Measurements from ENCODE around the gene AKAP10.
A peak's percentile ranks its signal among the peaks of the same experiment; 100 is the strongest.
"Not testable (repeated sequence)": the region's sequence is repeated elsewhere in the genome, so short reads cannot be mapped to it uniquely, and the experiment has no call there.

AKAP10 gene

DNA sequence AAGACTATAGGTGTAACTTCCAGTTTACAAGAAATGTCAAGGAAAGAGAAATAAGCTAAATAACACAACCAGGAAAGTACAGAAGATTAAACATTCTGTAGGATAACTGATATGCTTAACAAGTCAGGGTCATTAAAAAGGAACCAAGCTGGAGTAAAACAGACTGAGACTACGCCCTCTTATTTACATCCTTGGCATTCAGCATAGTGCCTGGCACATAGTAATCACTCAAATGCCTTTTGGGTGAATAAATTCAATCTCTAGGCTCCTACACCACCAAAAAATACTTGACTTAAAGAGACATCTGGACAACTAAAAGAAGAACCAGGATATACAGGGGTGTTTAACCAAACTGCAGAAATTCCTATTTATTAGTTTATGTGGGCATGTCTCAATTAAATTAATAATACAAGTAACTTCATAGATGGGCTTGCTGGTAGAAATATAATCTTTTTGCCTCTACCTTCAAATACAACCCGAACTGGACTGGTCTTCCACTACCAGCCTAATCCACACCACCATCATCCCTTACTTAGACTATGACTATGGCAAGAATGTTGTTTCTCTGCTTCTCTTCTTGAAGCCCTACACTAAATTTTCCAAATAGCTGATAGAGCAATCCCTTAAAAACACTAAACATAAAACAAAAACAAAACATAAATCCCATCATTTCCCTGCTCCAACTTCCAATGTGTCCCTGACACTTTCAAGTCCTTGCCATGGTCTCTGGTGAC is 62.2 kb downstream of the AKAP10 start:
- DNase-seq = no peak

DNA sequence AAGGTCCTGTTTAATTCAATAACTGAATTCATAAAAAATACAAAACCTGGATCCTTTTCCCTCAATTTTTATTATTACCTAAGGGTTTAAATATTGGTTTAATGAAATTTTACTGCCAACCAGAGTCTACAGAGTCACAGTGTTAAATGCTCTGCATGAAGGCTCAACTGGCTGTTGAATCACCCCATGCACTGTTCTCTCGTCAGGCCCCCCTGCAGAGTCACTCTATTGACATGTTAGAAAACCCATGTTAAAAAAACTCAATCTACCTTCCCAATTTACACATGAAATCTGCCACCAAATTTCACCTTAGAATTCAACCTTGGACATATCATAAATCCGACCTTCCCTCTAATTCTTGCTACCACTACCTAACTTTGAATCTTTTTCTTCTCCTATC is 66.6 kb downstream of the AKAP10 start:
- no peak for DNase-seq

DNA sequence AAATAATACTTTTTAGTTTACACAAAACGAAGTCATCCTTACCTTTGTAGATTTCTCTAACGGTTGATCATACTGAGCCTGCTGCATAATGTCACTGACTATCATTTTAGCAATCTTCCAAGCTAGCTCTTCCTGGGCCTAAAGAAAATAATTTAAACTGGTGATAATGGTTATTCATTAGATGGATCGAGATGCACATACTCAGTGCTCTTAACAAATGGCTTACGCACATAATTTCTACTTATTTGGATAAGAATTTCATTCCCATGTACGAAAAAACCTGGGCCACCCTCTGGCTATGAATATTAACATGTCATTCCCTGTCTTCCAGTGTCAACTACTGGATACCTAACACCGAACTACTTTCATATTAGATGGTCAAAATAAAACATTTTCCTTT is 68.5 kb downstream of the AKAP10 start:
- DNase-seq = no peak

GRCh38 chr17:19905502-19905901 is 72.1 kb downstream of the AKAP10 start:
- no peak for DNase-seq

GRCh38 chr17:19904924-19905323 is 72.7 kb downstream of the AKAP10 start:
- no peak for DNase-seq

DNA sequence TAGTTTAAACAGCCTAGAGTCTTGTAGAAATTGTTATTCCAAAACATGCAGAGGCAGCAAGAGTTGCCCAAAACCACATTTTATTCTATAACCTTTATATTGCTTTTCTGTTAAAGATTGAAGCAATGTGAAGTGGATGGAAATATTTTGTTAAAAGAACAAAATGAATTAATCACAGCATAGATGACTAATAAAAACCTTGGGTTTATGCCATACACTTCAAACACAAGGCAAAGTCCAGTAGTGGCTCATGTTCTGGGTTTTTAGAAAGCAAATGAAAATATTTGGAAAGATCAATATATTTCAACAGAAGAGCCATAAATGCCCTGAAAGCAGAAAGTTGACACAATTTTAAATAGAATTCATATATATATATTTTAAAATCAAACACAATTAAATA is 73.2 kb downstream of the AKAP10 start:
- no peak for DNase-seq

DNA sequence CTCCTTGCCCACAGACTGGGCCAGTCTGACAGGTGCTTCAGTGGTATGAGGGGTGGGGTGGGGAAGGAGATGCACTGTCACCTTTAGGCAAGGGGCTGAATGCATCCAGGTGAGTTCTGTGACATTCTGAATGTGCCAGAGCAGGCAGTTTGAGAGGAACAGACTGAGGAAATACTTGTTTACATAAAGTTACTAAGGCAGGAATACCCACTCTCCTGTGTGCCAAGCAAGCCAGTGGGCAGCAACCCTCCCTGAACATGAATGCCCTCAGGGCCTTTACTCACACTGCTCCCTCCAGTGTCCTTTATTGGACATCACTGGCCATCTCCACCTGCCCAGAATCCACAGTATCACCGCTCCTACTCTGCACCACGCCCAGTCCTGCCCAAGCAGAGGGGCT is 76.8 kb downstream of the AKAP10 start:
- DNase-seq = no peak

DNA sequence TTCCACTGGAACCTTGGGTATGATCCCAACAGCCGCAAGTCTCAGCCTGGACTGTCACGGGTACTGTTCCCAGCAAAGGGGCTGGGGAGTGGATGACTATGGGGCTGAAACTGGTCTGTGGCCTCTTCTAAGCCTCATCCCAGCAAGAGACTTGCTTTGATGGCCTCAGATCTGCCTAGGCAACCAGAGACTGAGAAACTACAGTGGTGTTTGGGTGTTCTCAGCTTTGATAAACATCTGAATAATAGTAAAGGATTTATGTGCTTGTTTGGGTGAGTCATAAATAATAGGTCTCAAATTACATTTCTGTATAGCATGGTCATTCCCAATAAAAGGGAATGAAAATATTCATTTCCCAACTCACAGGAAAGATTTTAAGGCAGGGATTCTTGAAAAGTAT is 79.7 kb downstream of the AKAP10 start:
- no peak for DNase-seq

DNA sequence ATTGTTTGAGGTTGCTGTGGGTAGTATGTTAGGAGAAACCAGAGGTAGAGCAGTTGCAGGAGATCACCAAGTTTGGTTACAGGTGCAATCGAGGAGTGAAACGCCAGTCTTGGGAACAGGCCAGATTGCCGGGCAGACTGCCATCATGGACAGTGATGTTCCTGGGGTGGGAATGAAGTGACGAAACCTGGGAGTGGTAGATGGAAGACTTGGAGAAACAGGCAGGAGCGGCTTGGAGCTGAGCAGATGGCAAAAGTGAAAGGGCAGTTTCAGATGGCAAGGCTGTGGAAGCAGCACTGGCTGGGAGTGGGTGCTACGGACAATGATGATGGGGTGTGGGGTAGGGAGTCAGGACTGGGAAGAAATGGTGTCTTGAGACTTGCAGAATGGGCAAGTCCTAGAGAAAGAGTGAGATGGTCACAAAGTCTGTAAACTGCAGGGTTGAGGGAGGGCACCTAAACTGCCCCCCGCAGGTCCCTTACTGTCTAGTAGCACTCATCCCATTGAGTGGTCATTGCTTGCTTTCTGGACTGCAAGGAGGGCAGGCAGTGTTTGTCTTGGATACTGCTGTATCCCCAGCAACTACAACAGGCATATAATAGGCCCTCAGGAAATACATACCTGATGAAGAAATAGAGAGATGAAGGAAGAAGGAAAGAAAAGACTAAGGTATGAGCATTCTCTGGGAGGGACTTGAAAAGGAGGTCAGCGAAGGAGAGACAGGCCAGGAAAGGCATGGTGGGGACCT is 80.4 kb downstream of the AKAP10 start:
- no peak for DNase-seq

DNA sequence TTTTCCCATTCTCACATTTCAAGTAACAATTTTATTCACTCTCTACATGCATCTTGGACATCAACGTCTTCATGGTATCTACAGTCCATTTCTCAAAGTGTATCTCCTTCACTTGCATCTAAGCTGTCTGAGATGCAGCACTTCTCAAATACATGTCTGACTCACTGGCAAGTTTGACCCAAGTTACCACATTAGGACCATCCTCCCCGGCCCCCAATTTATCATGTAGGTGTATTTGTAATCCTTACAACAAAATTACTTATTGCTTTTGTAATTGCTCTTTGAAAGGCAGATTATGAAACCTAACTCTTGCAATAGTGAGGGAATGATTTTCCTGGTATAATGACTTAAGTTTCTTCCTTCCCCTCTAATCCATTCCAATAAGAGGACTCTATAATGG is 80.9 kb downstream of the AKAP10 start:
- no peak for DNase-seq

DNA sequence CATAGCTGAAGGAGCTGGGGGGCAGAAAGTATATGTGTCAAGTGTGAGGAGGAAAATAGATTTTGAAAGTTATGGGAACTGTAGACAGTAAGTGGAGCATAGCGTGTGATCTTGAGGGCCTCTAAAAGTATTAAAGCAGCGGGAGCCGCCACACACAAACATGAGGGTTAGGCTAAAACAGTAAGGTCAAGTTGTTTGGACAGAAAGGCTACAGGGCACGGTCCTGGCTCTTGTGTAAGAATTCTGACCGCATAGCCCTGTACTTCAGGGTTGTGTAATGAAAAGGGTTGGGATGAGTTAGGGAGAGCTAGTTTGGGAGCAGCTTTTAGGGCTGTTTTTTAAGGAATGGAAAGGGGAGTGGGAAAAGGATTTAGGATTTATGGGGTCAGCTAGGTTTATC is 87.1 kb downstream of the AKAP10 start:
- DNase-seq = not testable (repeated sequence)

DNA sequence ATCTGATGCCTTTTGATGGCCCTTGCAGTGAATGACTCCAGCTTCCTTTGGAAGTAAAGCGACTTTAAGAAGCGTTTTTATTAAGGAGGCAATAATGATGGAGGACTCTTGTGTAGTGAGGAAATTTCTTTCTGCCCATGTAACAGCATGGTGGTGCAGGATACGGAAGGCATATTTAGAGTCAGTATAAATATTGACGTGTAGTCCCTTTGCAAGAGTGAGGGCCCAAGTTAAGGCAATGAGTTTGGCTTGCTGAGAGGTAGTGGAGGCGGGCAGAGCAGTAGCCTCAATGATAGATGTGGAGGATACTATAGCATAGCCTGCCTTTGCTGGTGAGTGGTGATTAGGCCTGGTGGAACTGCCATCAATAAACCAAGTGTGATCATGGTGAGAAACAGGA is 87.6 kb downstream of the AKAP10 start:
- not testable (repeated sequence) for DNase-seq

GRCh38 chr17:19886116-19886515 is 91.5 kb downstream of the AKAP10 start:
- no peak for DNase-seq

DNA sequence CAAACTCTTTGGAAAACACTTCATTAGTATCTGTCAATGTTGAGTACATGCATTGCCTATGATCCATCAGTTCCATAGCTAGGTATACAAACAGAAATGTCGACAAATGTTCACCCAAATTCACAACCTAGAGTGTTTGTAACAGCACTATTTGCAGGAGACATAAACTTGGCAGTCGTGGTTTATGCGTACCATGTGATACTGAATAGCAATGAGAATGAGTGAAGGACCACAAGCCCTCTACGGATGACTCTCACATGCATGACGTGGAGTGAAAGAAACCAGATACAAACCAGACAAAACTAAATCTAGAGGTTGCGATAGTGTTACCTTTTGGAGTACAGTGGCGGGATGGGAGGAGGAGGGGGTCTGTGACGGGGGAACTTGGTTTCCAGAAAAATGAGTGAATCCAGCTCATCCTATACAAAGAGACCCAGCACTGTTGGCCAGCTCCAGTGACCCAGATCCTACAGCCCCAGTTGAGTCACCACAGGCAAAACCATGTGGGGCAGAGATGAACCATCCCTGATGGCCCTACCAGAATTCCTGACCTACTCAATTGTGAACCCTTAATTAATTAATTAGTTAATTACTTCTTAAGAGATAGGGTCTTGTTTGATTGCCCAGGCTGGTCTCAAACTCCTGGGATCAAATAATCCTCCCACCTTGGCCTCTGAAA is 94.0 kb downstream of the AKAP10 start:
- DNase-seq = no peak

DNA sequence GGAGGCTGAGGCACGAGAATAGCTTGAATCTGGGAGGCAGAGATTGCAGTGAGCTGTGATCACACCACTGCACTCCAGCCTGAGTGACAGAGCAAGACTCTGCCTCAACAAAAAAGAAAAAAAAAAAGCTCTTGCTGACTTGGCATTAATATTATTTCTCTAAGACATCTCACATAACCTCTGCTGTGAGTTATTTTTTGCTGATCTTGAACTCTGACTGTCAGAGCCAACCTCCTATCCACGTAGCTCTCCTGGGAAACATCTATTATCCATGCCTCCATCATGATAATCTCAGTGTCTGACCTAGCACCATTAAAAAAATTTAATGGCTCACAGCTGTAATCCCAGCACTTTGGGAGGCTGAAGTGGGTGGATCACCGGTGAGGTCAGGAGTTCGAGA is 97.2 kb downstream of the AKAP10 start:
- DNase-seq = no peak

- no peak for DNase-seq
Measured at GRCh38 chr17:19877364-19877945, 100.2 kb downstream of the AKAP10 start.

DNA sequence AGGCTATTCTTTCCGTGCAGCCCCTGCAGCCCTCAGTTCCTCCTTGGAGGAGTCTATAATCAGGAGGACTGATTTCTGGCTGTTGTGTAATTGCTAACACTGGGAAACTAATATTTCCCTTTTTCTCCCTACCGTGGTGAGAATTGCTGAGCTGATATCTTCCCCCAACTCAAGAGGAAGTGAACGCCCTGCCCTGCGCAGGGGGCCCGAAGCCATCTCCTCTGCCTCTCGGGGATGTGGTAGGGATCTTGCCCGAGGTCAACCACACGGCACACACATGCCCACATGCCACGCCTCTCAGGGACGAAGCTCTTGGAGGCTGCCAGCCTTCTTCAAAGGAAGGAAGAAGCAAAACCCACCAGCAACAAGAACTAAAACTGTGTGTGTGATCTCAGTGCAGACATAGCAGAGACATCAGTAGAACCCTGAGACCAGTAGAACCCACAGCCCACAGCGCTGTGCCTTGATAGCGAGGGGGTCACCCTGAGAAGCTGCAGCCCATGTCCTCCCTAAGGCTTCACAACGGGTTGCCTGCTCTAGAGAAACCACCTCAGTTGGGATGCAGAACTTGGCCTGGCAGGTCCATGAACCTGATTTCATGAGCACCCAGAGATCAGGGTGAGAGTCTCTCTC is 101.0 kb downstream of the AKAP10 start:
- no peak for DNase-seq

- no peak for DNase-seq
Measured at GRCh38 chr17:19874256-19874655, 103.4 kb downstream of the AKAP10 start.

GRCh38 chr17:19873346-19873745 is 104.3 kb downstream of the AKAP10 start:
- no peak for DNase-seq

- DNase-seq = no peak
Measured at GRCh38 chr17:19868079-19868395, 109.6 kb downstream of the AKAP10 start.

DNA sequence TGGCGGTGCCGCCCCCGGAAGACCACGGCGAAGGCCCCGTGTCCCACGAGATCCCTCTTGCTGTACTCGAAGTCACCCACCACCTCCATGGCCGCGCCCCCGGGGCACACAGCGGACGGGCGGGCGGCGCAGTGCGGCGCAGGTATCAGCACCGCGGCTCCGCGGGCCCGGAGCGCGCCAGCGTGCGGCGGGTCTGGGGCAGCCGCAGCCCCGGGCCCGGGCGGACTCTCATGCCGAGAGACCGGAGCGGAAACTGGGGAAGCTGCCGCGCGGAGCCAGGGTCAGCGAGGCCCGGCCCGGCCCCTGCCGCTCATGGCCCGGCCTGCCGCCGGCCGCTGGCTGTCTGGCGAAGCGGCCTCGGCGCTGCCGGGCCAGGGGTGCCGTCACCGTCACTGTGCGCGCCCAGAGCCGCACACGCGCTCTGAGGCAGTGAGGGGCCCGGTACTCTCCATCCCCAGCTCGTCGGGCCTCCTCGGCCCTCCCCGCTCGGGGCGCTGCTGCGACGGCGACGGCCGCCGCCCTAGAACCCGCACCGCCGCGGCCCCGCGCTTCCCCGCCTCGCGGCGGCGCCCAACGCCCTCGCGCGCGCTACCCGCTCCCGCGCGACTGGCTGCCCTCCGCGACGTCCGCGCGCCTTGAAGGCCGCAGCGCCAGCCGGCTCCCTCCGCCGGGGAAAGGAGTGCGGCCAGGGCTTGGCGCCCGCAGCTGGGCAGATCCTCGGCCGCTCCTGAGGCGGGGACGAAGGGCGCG is 110.1 kb downstream of the AKAP10 start, which contains the start of gene ULK2:
TSS of gene ULK2 (minus strand) at position 608 of the 750 bp plus-strand sequence. CDS start at position 89, 519 bp downstream.
- no peak for DNase-seq

DNA sequence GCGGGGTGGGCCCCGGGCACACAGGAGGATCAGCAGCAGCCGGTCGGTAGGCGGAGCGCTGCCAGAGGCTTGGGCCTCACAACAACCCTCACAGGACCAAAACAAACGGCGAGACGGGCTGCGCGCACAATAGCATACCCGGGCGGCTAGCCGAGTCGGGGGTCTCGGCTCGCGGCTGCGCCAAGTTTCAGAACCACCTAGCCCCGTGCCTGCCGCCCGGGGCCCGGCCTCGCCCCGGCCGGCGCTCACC is 110.6 kb downstream of the AKAP10 start:
- peak; percentile 37 for DNase-seq

DNA sequence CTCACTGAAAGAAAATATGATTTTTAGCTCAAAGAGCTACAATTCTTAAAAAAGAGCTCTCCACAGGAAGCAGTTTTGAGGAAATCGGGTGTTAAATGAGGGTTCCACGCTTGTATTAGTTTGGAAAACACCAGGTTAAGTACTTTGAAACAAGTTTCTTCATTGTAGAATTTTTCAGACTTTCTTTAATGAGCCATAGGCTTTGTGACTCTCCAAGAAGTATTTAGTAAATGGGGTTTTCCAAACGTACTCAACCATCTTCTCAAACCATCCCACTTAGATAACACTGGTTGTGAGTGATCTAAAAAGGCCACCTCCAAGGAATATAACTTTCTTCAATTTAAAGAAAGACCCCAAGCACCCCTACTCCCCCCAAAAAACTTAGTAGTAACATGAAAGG is 112.6 kb downstream of the AKAP10 start:
- DNase-seq = no peak

All from NCI-H1694 (cell line).